Cardiac septum (tissue), 1 donor: ENCODE results near the gene PHF8. TPM values are rescaled to one million over a fixed set of nuclear protein-coding genes. Genes with fewer than 3 reads are reported as not detected.
A peak's percentile ranks its signal among the peaks of the same experiment; 100 is the strongest.

Source experiments
- DNase-seq: peaks from one replicate; pipeline ENCODE4 v3.0.0-alpha.2; 2020; ENCODE audit warnings: low spot score
- intact Hi-C: fragments of 100-400 bp; cut with DNase I; formaldehyde crosslinking; loops from one replicate; pipeline ENCODE4 v1.14.0; 2022
- long read RNA-seq: library from polyadenylated mRNA; unstranded; transcript quantifications from one replicate; pipeline ENCODE4 v2.0.0, GENCODE V29; 2021
- total RNA-seq: library from RNA; stranded (reverse); fragmentation: NEBNext Ultra II Directional; extraction: Animal tissue kit (Norgen Biotek cat#: 25700); gene quantifications from one replicate; pipeline ENCODE4 v1.2.1, GENCODE V29; 2021
- donor health status: DM: no; HTN: no; CAD: no.

The PHF8 gene
- total RNA-seq: 12.3 TPM
- long read RNA-seq, partial matches to known transcripts: 1 of 4 reads
- long read RNA-seq, other reads (novel, unspliced or antisense): 3 of 4 reads

DNA sequence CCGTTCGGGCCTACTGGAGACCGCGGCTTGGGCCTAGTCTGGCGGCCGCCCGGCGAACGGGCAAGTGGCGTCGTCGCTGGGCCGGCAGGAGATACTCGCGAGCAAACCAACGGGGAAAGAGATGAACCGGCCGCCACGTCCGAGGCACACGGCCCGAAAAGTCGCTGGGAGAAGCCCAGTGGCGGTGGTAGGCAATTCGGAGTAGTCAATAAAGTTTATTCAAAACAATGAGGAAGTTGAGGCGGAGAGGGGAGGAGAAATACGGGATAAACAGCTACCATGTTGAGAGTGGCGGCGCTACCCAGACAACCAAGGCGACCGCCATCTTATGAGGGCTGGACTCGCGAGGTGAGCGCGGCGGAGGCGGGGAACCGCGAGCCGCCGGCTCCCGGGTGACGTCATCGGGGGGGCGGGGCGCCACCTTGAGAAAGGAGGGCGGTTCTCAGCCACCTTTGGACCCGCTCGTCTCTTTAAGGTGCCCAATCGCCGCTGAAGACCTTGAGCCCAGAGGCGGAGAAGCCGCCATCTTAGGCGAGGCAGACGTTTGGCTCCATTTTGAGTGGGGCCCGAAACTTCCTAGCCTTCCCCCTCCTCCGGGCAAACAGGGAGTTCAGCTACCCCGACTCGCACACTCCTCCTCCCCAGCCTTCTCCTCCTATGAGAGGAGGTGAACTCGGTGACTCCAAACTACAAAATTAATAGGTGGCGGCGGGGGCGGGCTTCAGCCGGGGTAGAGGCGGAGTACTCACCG is at the start of gene PHF8:
Gene PHF8 (minus strand): TSS at position 348 of the 751 bp plus-strand sequence. CDS start 1,745 bp downstream, outside the sequence.
- intact Hi-C loops: loop anchor here (2.0 to 5.0 kb wide), 2 partner anchors 138 to 360 kb away; partner anchors contain the start of gene FAM120C

GRCh38 chrX:54093571-54093970 is 49.3 kb upstream of the PHF8 start:
- intact Hi-C loops: no loop called here

More for the DNA sequence above, at the start of gene PHF8:
- DNase-seq: peak; percentile 97

GRCh38 chrX:54093159-54093558 is 48.9 kb upstream of the PHF8 start:
- DNase-seq: no peak
- intact Hi-C loops: no loop called here

More at GRCh38 chrX:54093571-54093970, 49.3 kb upstream of the PHF8 start:
- no peak for DNase-seq

DNA sequence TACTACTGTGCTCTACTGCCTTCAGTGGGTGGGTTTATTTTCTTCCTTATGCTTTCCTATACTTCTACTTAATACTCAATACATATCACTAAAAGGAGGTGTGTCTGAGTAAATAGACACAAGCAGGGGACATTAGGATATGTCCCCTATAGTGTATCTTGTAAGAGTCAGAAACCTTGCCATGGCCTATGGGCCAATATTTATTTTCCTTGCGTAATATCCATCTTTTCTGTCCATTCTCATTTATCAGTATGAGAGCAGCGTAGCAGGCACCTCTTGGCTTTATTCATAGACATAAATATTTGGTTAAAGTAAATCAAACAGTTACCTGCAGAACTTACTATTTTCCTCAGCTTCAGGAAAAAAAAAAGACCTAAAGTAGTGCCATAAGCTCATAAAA is 46.6 kb upstream of the PHF8 start:
- intact Hi-C loops: no loop called here
- no peak for DNase-seq

- DNase-seq: no peak
- intact Hi-C loops: no loop called here
Measured at GRCh38 chrX:54089191-54089590, 44.9 kb upstream of the PHF8 start.

DNA sequence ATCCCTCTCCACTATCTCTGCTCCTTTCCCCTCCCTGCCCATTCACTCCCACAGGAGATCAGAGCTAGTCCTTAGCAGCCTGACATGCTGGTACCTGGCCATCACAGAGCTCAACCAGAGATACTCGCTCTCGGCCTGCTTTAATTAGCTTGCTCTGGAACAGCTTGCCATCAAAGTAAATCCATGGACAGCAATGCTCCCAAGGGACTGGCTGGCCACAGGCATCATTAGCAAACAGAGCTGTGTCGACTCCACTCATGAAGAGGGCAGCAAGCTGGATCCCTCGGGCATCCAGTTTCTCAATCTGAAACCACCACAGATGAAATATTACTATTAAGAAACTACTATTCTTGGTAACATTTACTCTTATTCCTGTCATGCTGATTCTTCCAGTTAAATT is 43.4 kb upstream of the PHF8 start:
- DNase-seq: no peak
- intact Hi-C loops: no loop called here

GRCh38 chrX:54085666-54086065 is 41.4 kb upstream of the PHF8 start:
- intact Hi-C loops: no loop called here
- DNase-seq: no peak

GRCh38 chrX:54076903-54077302 is 32.6 kb upstream of the PHF8 start:
- no peak for DNase-seq
- intact Hi-C loops: no loop called here

GRCh38 chrX:54074826-54075225 is 30.6 kb upstream of the PHF8 start:
- intact Hi-C loops: no loop called here

GRCh38 chrX:54067766-54068165 is 23.5 kb upstream of the PHF8 start:
- intact Hi-C loops: no loop called here
- DNase-seq: no peak

More at GRCh38 chrX:54074826-54075225, 30.6 kb upstream of the PHF8 start:
- no peak for DNase-seq

GRCh38 chrX:54066841-54067240 is 22.6 kb upstream of the PHF8 start:
- intact Hi-C loops: no loop called here
- DNase-seq: no peak

- no peak for DNase-seq
- intact Hi-C loops: no loop called here
Measured at GRCh38 chrX:54064564-54064963, 20.3 kb upstream of the PHF8 start.

DNA sequence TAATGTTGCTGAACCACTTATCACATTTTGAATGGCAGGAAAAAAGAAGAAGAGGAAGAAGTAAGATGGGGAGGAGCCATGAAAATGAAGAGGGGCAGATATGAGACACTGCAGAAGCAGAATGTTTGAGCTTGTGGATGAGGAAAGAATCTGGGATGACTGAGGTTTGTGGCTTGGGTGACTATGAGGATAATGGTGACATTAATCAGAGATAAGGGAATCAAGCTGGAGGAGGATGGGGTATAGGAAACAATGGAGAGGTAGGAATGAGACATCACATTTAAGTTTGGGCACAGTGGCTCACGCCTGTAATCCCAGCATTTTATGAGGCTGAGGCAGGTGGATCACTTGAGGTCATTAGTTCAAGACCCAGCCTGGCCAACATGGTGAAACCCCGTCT is 19.1 kb upstream of the PHF8 start:
- DNase-seq: no peak
- intact Hi-C loops: no loop called here

DNA sequence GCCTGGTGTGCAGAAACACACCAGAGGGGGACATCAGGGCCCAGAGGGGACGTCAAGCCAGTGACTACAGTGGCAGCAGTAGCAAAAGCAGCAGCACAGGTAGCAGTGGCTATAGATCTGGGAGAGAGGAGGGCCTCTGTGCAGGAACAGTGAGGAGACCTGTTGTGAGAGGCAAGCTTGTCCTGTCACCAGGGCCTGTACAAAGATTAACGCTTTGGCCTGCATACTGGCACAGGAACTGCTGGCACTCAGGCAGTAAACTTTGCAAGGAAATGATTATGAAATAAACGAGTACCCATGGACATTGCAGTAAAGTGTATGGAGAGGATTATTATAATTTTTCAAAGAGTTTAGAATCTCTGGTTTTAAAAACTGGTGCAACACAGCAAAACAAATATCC is 5.5 kb upstream of the PHF8 start:
- intact Hi-C loops: no loop called here

DNA sequence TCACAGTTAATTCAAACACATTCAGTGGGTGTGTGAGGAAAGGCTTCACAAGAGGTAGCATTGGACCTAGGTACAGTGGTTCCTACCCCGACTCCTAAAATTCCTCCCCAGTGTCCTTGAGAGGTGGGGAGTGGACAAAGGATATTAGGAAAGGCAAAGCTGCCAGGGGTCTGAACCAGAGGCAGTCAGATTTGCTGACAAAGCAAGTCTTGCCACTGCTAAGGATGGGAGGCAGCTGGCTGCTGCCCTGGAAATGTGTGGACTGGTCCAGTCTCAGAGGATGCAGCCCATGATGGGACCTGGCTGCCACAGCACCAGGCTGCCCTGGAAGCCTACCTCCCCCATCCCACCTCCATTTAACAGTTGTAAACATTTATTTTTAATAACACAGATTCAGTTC is 4.1 kb upstream of the PHF8 start:
- no peak for DNase-seq
- intact Hi-C loops: no loop called here

More for the DNA sequence above, 5.5 kb upstream of the PHF8 start:
- no peak for DNase-seq

GRCh38 chrX:54045563-54046228 is 1.4 kb upstream of the PHF8 start:
- DNase-seq: no peak
- intact Hi-C loops: loop anchor here (2.0 kb wide), 1 partner anchor 361 kb away; no protein-coding TSS in a partner anchor

DNA sequence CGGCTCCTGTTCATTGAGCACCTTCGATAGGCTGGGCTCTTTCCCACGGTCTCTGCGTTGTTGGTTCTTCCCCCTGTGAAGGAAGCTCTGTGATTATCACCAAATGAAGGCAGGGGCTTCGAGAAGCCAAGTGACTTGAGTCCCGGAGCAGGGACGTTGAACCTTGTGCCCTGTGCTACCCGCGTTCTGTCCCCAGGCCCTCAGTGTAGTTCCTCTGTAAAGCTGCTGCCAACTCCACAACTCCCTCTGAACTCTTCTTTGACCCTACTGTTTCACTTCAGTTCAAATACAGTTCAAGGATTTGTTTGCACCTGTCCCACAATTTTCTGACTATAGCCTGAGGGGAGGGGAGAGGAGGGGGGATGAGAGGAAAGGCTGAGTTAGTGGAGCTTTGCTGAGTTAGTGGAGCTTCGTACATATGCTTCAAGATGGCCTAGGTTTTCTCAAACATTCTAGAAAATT is 635 bp upstream of the PHF8 start:
- no peak for DNase-seq
- intact Hi-C loops: loop anchor here (2.0 to 5.0 kb wide), 2 partner anchors 137 to 360 kb away; partner anchors contain the start of gene FAM120C

DNA sequence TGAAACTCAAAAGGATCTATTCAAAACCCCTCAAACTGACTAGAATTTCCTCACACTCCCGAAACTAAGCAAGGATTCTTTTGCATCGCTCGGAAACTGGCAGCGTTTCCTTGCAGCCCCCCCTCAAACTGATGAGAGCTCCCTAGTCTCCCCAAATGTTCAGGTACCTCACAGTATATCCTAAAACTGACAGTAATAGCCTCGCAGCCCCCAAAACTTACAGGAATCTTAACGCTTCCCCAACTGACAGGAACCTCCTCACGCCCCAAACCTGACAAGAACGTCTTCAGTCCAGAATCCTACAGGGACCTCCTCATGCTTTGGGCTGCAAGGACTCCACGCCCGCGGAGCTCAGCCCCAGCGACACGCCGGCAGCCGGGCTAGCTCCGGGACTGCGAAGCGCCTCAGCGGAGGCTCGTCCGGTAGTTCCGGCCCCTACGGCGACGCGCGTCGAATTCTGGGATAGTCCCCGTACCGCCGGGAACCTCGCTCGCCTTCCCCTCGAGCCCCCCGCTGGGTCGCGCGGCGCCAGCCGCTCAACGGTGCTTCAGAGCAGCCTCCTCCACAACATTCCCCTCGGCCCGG is 640 bp downstream of the PHF8 start:
- intact Hi-C loops: loop anchor here (2.0 to 5.0 kb wide), 2 partner anchors 139 to 359 kb away; partner anchors contain the start of gene FAM120C
- DNase-seq: peak; percentile 78

DNA sequence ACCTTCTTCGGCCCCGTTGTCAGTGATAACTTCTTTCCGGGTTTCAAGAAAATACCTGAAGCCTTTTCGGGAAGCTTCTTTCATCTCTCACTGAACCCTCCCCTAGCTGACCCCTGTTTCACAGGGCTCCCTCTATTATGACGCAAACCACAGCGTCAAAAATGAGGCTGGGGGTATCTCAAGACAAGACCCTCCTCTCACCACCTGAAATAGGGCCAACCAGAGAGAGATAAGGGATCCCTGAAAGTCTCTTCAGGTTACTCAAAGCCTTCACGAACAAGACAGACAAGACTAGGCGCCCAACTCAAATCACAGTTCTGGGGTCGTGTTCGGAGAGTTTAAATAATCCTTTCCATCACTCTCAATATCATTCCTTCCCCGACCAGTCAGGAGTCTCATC is 1.2 kb downstream of the PHF8 start:
- intact Hi-C loops: loop anchor here (5.0 kb wide), 1 partner anchor 139 kb away; the partner anchor contains the start of gene FAM120C

DNA sequence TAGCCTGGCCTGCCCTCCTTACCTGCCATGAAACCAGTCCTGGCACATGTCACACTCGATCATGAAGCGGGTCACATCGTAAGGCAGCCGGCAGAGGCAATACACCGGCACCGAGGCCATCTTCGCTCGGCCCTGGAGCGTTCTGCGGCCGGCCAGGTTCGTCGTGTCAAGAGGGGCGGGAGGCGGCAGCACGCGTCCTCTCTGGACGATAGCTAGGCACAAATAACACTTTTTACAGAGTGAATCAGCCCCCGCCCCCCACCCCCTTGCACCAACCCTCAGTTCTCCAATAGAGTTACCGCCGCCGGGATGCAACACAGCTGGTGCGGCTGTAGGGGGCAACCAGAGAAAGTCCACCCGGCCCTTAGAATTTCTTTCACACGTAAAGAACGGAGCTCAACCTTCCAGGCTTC is 1.7 kb downstream of the PHF8 start:
- intact Hi-C loops: loop anchor here (5.0 kb wide), 1 partner anchor 140 kb away; the partner anchor contains the start of gene FAM120C
- DNase-seq: no peak

More for the DNA sequence above, 1.2 kb downstream of the PHF8 start:
- no peak for DNase-seq
